ENCODE measurements around the gene GJC1.

Gene GJC1

GRCh38 chr17:44775838-44776621, 54.1 kb downstream of the GJC1 start:
- DNase-seq: no peak

GRCh38 chr17:44775136-44775837, 54.8 kb downstream of the GJC1 start:
- DNase-seq: peak; percentile 95 to 97

GRCh38 chr17:44774271-44775135, 55.6 kb downstream of the GJC1 start:
- peak; percentile 54 to 95 for DNase-seq

GRCh38 chr17:44773140-44773539, 56.9 kb downstream of the GJC1 start:
- no peak for DNase-seq

GRCh38 chr17:44772308-44773045, 57.6 kb downstream of the GJC1 start:
- no peak for DNase-seq

- peak in 1 of 2 donors; percentile 20 for DNase-seq
Measured at GRCh38 chr17:44770166-44770925, 59.7 kb downstream of the GJC1 start.

- no peak for DNase-seq
Measured at GRCh38 chr17:44769647-44770084, 60.4 kb downstream of the GJC1 start.

GRCh38 chr17:44769230-44769629, 60.9 kb downstream of the GJC1 start:
- no peak for DNase-seq

- no peak for DNase-seq
Measured at GRCh38 chr17:44768505-44769142, 61.5 kb downstream of the GJC1 start.

GRCh38 chr17:44767493-44767892, 62.6 kb downstream of the GJC1 start:
- DNase-seq: no peak

- DNase-seq: no peak
Measured at GRCh38 chr17:44766409-44767038, 63.6 kb downstream of the GJC1 start.

- no peak for DNase-seq
Measured at GRCh38 chr17:44765965-44766364, 64.1 kb downstream of the GJC1 start.

GRCh38 chr17:44763170-44763569, 66.9 kb downstream of the GJC1 start:
- no peak for DNase-seq

- no peak for DNase-seq
Measured at GRCh38 chr17:44761932-44762810, 67.9 kb downstream of the GJC1 start.

GRCh38 chr17:44760474-44761308, 69.4 kb downstream of the GJC1 start:
- DNase-seq: no peak

GRCh38 chr17:44759916-44760243, 70.2 kb downstream of the GJC1 start:
- no peak for DNase-seq

- DNase-seq: no peak
Measured at GRCh38 chr17:44759086-44759915, 70.8 kb downstream of the GJC1 start.

All from inflammatory macrophage treated with lipopolysaccharide for 1 hour (primary cell).